H1 (cell line): Measurements from ENCODE around the gene SPTSSA. TPM values are rescaled to one million over a fixed set of nuclear protein-coding genes. Genes with fewer than 3 reads are reported as not detected.

Experiments used
- CTCF ChIA-PET: fragments of 300-600 bp; sonication (Branson Sonifier 250); formaldehyde crosslinking; loops from one replicate; lab custom pipeline; 2021; ENCODE audit not compliant: partially characterized antibody; lab: Charles Lee
- POLR2A ChIA-PET: fragments of 300-600 bp; sonication (Branson Sonifier 250); formaldehyde crosslinking; loops from one replicate; lab custom pipeline; 2021; ENCODE audit warnings: inconsistent platforms; ENCODE audit not compliant: partially characterized antibody; lab: Charles Lee
- DNase-seq, 2 experiments: peaks; one replicate each; pipeline versions ENCODE4 v3.0.0 to v3.0.0-alpha.2; 2010 to 2022; ENCODE audit warnings: low spot score in 2 of 2, low read depth in 1 of 2, mixed read lengths in 1 of 2
- FAIRE-seq: peaks from 2 replicates; lab custom pipeline; 2011; peaks lifted over from hg19 to GRCh38; lab: Jason Lieb, UNC
- H2AFZ ChIP-seq: 2 replicates; pipeline ENCODE4 v1.8.1; 2012; ENCODE audit warnings: low read length, inconsistent platforms
- H2AK5ac ChIP-seq: 2 replicates; pipeline ENCODE4 v1.6.1; 2013; ENCODE audit warnings: low read depth, low read length
- H2BK120ac ChIP-seq: replicated peaks from 2 replicates; pipeline ENCODE3; 2013; ENCODE audit warnings: low read depth, low read length, inconsistent platforms
- H2BK12ac ChIP-seq: 2 replicates; pipeline ENCODE4 v1.6.1; 2013; ENCODE audit warnings: low read depth, low read length
- H2BK15ac ChIP-seq: 2 replicates; pipeline ENCODE4 v1.6.1; 2013; ENCODE audit warnings: low read length
- H2BK20ac ChIP-seq: 2 replicates; pipeline ENCODE4 v1.6.1; 2013; ENCODE audit warnings: low read length
- H2BK5ac ChIP-seq: 2 replicates; pipeline ENCODE4 v1.6.1; 2013; ENCODE audit warnings: low read depth, low read length
- H3K14ac ChIP-seq: 2 replicates; pipeline ENCODE4 v1.6.1; 2013; ENCODE audit warnings: inconsistent platforms; ENCODE audit not compliant: insufficient read length
- H3K18ac ChIP-seq: 2 replicates; pipeline ENCODE4 v1.6.1; 2013; ENCODE audit warnings: low read length; ENCODE audit errors: extremely low read depth
- H3K23ac ChIP-seq: 2 replicates; pipeline ENCODE4 v1.6.1; 2013; ENCODE audit warnings: inconsistent platforms; ENCODE audit not compliant: insufficient read length
- H3K23me2 ChIP-seq: 2 replicates; pipeline ENCODE4 v1.6.1; 2013; ENCODE audit warnings: low read depth, low read length
- H3K27ac ChIP-seq: 2 replicates; pipeline ENCODE4 v1.6.1; 2011; ENCODE audit warnings: low read depth, low read length, inconsistent platforms
- H3K27me3 ChIP-seq, 4 experiments: replicated peaks in 1 of 4; 1 replicate in 1 of 4; 2 replicates in 3 of 4; pipeline versions ENCODE4 v1.6.1 to v1.8.1; 2011 to 2013; ENCODE audit warnings: low read length in 3 of 4, mild to moderate bottlenecking in 3 of 4, inconsistent platforms in 2 of 4, mixed read lengths in 2 of 4, moderate library complexity in 1 of 4; ENCODE audit not compliant: control insufficient read depth in 3 of 4, insufficient read depth in 3 of 4; ENCODE audit errors: extremely low read depth in 1 of 4
- H3K36me3 ChIP-seq, 4 experiments: 2 replicates each; pipeline versions ENCODE4 v1.6.1 to v1.8.1; 2011 to 2013; ENCODE audit warnings: mild to moderate bottlenecking in 4 of 4, low read length in 3 of 4, moderate library complexity in 2 of 4, control low read depth in 1 of 4, inconsistent platforms in 1 of 4; ENCODE audit not compliant: insufficient read depth in 4 of 4, control insufficient read depth in 2 of 4
- H3K4ac ChIP-seq: replicated peaks from 2 replicates; pipeline ENCODE3; 2013; ENCODE audit warnings: low read length, low read depth, mixed read lengths, inconsistent platforms; ENCODE audit not compliant: insufficient read length
- H3K4me1 ChIP-seq, 4 experiments: replicated peaks in 1 of 4; 1 replicate in 1 of 4; 2 replicates in 3 of 4; pipeline versions ENCODE4 v1.6.1 to v1.8.1; 2011 to 2013; ENCODE audit warnings: low read length in 3 of 4, inconsistent platforms in 2 of 4, mixed read lengths in 1 of 4; ENCODE audit not compliant: insufficient read depth in 4 of 4, control insufficient read depth in 3 of 4
- H3K4me2 ChIP-seq, 2 experiments: 2 replicates each; pipeline versions ENCODE4 v1.6.1 to v1.8.1; 2011 to 2013; ENCODE audit warnings: low read depth in 2 of 2, low read length in 2 of 2, control low read depth in 1 of 2, inconsistent platforms in 1 of 2, mild to moderate bottlenecking in 1 of 2; ENCODE audit not compliant: insufficient read depth in 1 of 2
- H3K4me3 ChIP-seq, 4 experiments: fragments of 200-600, 300-600 bp in 1 of 4; sonication (generic), shearing (Covaris generic), sonication (Bioruptor Twin) in 1 of 4; 2 replicates each; pipeline versions ENCODE4 v1.5.1 to v1.8.1; 2011 to 2016; ENCODE audit warnings: low read length in 4 of 4, low read depth in 3 of 4, control low read depth in 2 of 4, inconsistent platforms in 2 of 4, mild to moderate bottlenecking in 2 of 4, mixed read lengths in 1 of 4, moderate library complexity in 1 of 4; ENCODE audit not compliant: insufficient read depth in 2 of 4; ENCODE audit errors: extremely low read depth in 1 of 4
- H3K56ac ChIP-seq: replicated peaks from 2 replicates; pipeline ENCODE3; 2013; ENCODE audit warnings: low read depth, mild to moderate bottlenecking, mixed read lengths, low read length, inconsistent platforms; ENCODE audit not compliant: insufficient read length
- H3K79me1 ChIP-seq: 2 replicates; pipeline ENCODE4 v1.6.1; 2013; ENCODE audit warnings: low read depth, low read length, control low read depth
- H3K79me2 ChIP-seq, 2 experiments: 2 replicates each; pipeline versions ENCODE4 v1.6.1 to v1.8.1; 2012 to 2013; ENCODE audit warnings: low read length in 2 of 2, mild to moderate bottlenecking in 2 of 2, inconsistent platforms in 1 of 2; ENCODE audit not compliant: insufficient read depth in 2 of 2, control insufficient read depth in 1 of 2
- H3K9ac ChIP-seq, 4 experiments: replicated peaks in 1 of 4; 1 replicate in 1 of 4; 2 replicates in 3 of 4; pipeline versions ENCODE4 v1.6.1 to v1.8.1; 2011 to 2013; ENCODE audit warnings: low read depth in 3 of 4, low read length in 3 of 4, control low read depth in 2 of 4, mild to moderate bottlenecking in 2 of 4, moderate library complexity in 2 of 4, inconsistent platforms in 1 of 4; ENCODE audit errors: extremely low read depth in 1 of 4
- H3K9me3 ChIP-seq, 2 experiments: 2 replicates each; pipeline versions ENCODE4 v1.6.1 to v1.8.1; 2012 to 2013; ENCODE audit warnings: mild to moderate bottlenecking in 2 of 2, moderate library complexity in 2 of 2, control low read depth in 1 of 2, inconsistent platforms in 1 of 2, low read depth in 1 of 2, low read length in 1 of 2, mixed read lengths in 1 of 2; ENCODE audit not compliant: insufficient read depth in 2 of 2
- H4K20me1 ChIP-seq, 2 experiments: replicated peaks in 1 of 2; 2 replicates each; pipeline versions ENCODE3 to v1.8.1; 2011 to 2013; ENCODE audit warnings: inconsistent platforms in 2 of 2, low read length in 2 of 2, mild to moderate bottlenecking in 1 of 2; ENCODE audit not compliant: insufficient read depth in 2 of 2, control insufficient read depth in 1 of 2
- H4K5ac ChIP-seq: 2 replicates; pipeline ENCODE4 v1.6.1; 2013; ENCODE audit warnings: low read length, low read depth, mixed read lengths, inconsistent platforms; ENCODE audit not compliant: insufficient read length
- H4K8ac ChIP-seq: 2 replicates; pipeline ENCODE4 v1.8.0; 2013; ENCODE audit warnings: mild to moderate bottlenecking, moderate library complexity, low read length, inconsistent platforms; ENCODE audit not compliant: insufficient read depth; ENCODE audit errors: extremely low read depth
- H4K91ac ChIP-seq: replicated peaks from 2 replicates; pipeline ENCODE3; 2013; ENCODE audit warnings: low read length, mixed read lengths, inconsistent platforms; ENCODE audit not compliant: insufficient read length
- BACH1 ChIP-seq: IDR thresholded peaks from 2 replicates; pipeline ENCODE4 v1.6.1; 2012; ENCODE audit warnings: low read length, improper control_type of control experiment
- CHD2 ChIP-seq: IDR thresholded peaks from 2 replicates; pipeline ENCODE4 v1.6.1; 2012; ENCODE audit warnings: low read length, improper control_type of control experiment
- HDAC2 ChIP-seq, 2 experiments: fragments of 300-600 bp in 1 of 2; sonication (generic) in 1 of 2; IDR thresholded peaks; 2 replicates each; pipeline ENCODE4 v1.6.1; 2011 to 2012; ENCODE audit warnings: low read depth in 2 of 2, low read length in 2 of 2, mild to moderate bottlenecking in 2 of 2, moderate library complexity in 2 of 2, borderline replicate concordance in 1 of 2, inconsistent platforms in 1 of 2
- JUN ChIP-seq: IDR thresholded peaks from 2 replicates; pipeline ENCODE4 v1.6.1; 2011; ENCODE audit warnings: low read depth, mild to moderate bottlenecking, improper control_type of control experiment, low read length
- MAFK ChIP-seq: IDR thresholded peaks from 2 replicates; pipeline ENCODE4 v1.6.1; 2012; ENCODE audit warnings: low read depth, mild to moderate bottlenecking, improper control_type of control experiment, low read length
- WGBS, 2 experiments: shearing (Covaris generic) in 1 of 2; methylation state at CpG; one replicate each; pipeline versions ENCODE4 v1.1.6 to v1.1.7; 2013 to 2015; ENCODE audit warnings: low lambda C conversion rate in 2 of 2, mixed read lengths in 2 of 2, inconsistent platforms in 1 of 2, low coverage in 1 of 2, missing lambda C conversion rate in 1 of 2; ENCODE audit not compliant: insufficient replicate concordance in 2 of 2, insufficient coverage in 1 of 2, insufficient read length in 1 of 2; ENCODE audit errors: extremely low coverage in 1 of 2, missing lambda C conversion rate in 1 of 2; 5-methylcytosine and 5-hydroxymethylcytosine counted together
- polyA plus RNA-seq, 7 experiments: library from polyadenylated mRNA; depleted of rRNA in 3 of 7; stranded (reverse) in 5 of 7; unstranded in 2 of 7; fragments of >200 nt in 5 of 7; fragments of 200-250 nt in 2 of 7; gene quantifications; 1 replicate in 5 of 7; 2 replicates in 1 of 7; 4 replicates in 1 of 7; pipeline versions ENCODE4 v1.2.1 to v1.2.3, GENCODE V29; 2011 to 2013; ENCODE audit warnings: missing spikeins in 2 of 7, mixed read lengths in 2 of 7
- total RNA-seq: library from RNA; stranded (reverse); fragmentation: NEBNext Ultra II Directional; extraction: Animal tissue kit (Norgen Biotek cat#: 25700); gene quantifications from 2 replicates; pipeline ENCODE4 v1.2.1, GENCODE V29; 2021

SPTSSA gene
- total and polyA plus RNA-seq, 2 of the 8 experiments (the other 6 are each of a cell fraction or from before 2014, with no cell fraction given) = 24.9 to 28.5 TPM

DNA sequence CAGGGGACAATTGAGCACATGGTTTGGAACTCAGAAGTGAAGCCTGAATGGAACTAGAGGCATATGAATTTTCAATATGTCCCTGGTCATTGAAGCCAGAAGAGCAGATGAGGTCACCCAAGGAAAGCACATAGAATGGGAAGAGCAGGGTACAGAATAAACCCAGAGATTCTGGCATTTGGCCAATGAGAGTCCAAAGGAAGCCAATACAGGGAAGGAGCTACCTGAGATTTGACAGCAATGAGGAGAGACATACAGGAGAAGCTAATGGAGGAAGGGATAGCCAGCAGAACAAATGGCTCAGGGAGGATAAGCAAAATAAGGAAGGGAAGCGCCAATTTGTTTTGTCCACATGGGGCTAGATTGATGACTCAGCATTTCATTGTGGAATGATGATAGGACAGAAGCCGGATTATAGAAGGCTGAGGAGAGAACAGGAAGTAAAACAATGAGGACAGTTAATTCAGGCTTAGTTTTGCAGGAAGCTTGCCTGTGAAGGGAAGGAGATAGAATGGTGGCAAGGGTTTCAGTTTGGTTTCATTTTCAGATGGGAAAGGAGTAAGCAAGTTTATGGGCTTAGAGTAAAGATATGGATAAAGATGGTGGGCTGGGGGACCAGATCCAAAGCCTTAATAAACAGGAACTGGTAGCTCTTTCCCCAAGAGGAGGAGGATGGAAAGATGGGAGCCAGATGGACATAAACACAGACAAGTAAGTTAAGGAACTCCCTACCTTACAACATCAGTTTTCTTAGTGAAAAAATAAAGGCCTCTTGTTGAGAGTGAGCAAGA lies 3.2 kb upstream of the SPTSSA start:
- DNase-seq (no peak), FAIRE-seq (no peak)
- no peak overlapping the region for H3K4me3 ChIP-seq
- no peaks in the 10 kb centered on the region for H4K20me1 ChIP-seq
- no peak overlapping the region for H3K18ac ChIP-seq
- no peak overlapping the region for H4K8ac ChIP-seq
- H2BK12ac ChIP-seq = 0 out of 2 replicates have a peak overlapping the region, but pooled peaks have one; percentile 3
- no peak for TF ChIP-seq JUN
- TF ChIP-seq HDAC2 (IDR thresholded peaks at IDR 0.05; ENCODE audit: borderline replicate concordance in 1 of 2, low read depth in 2 of 2, low read length in 2 of 2) = no peak
- TF ChIP-seq MAFK = peak; percentile 98
- no peak for TF ChIP-seq CHD2
- TF ChIP-seq BACH1 = peak; percentile 97
- TF ChIP-seq, all 59 proteins: peak for 2
- H3K27ac ChIP-seq = no peak overlapping the region
- H3K23ac ChIP-seq = no peak overlapping the region
- 91% methylated on average over 2 of the region's 2 CpGs; no CpG with 5 or more reads in 1 of the 2 experiments for WGBS, 2 experiments
- no peak overlapping the region for H3K4me2 ChIP-seq
- H2AFZ ChIP-seq = no peak overlapping the region; the same call in 1 of the 2 replicates
- H2BK5ac ChIP-seq = no peak overlapping the region
- peaks cover 0 to 13% of the 10 kb centered on the region in 2 experiments; a peak in 3 of 4 replicates for H3K79me2 ChIP-seq
- no peak overlapping the region for H3K56ac ChIP-seq
- CTCF ChIA-PET = interaction anchor here (0.6 to 1.4 kb wide), 8 partner anchors 21 to 221 kb away, joined by 3 to 6 read pairs (median 4); no protein-coding TSS in a partner anchor
- H2BK15ac ChIP-seq = no peak overlapping the region
- no peak overlapping the region for H2AK5ac ChIP-seq
- peaks cover 0 to 9% (median 4%) of the 10 kb centered on the region in 4 experiments; a peak in 4 of 7 replicates for H3K4me1 ChIP-seq
- H3K36me3 ChIP-seq = no peaks in the 10 kb centered on the region
- H3K9me3 ChIP-seq = no peaks in the 10 kb centered on the region
- H4K91ac ChIP-seq = no peak overlapping the region
- no peak overlapping the region for H3K9ac ChIP-seq
- 0 out of 2 replicates have a peak overlapping the region, but pooled peaks have one; percentile 66 for H2BK20ac ChIP-seq
- peaks cover 7% of the 10 kb centered on the region for H3K23me2 ChIP-seq
- POLR2A ChIA-PET = interaction anchor here (1.1 to 1.5 kb wide), 2 partner anchors 11 to 12 kb away, joined by 3 read pairs; no protein-coding TSS in a partner anchor
- H3K14ac ChIP-seq = no peak overlapping the region
- no peak overlapping the region for H2BK120ac ChIP-seq
- no peaks in the 10 kb centered on the region for H3K27me3 ChIP-seq
- no peak overlapping the region for H4K5ac ChIP-seq
- no peak overlapping the region for H3K4ac ChIP-seq
- H3K79me1 ChIP-seq = no peaks in the 10 kb centered on the region
